ENCODE data around the gene IL20RB. TPM values are rescaled to one million over a fixed set of nuclear protein-coding genes. Genes with fewer than 3 reads are reported as not detected.
"Not testable (repeated sequence)": the region's sequence is repeated elsewhere in the genome, so short reads cannot be mapped to it uniquely, and the experiment has no call there.

Gene IL20RB
- total RNA-seq, 2 donors from 2014 or later: 0.52 TPM; not detected in 1

GRCh38 chr3:136979204-136979603 lies 21.4 kb downstream of the IL20RB start:
- Histone ChIP-seq H3K9me3 (no peaks in the 10 kb centered on the region), H3K27ac (no peak overlapping the region), H3K4me3 (no peak overlapping the region), H3K27me3 (no peaks in the 10 kb centered on the region), H3K36me3 (replicated peaks in 1 of 2; ENCODE audit: insufficient read depth in 1 of 2, low read depth in 2 of 2) (no peaks in the 10 kb centered on the region), H3K4me1 (no peaks in the 10 kb centered on the region)
- ATAC-seq (no peak), DNase-seq (no peak)
- intact Hi-C loops (cut with DNase I): no loop called here
- TF ChIP-seq POLR2A (IDR thresholded peaks at IDR 0.05) (no peak), CTCF (IDR thresholded peaks at IDR 0.05) (no peak)

- WGBS, 2 donors: 55 to 71% methylated on average over 3 of the region's 3 CpGs
- no peak overlapping the region for H3K27ac ChIP-seq
- ATAC-seq: no peak
- H3K9me3 ChIP-seq: no peaks in the 10 kb centered on the region
- TF ChIP-seq POLR2A (IDR thresholded peaks at IDR 0.05): no peak
- no peak for TF ChIP-seq CTCF (IDR thresholded peaks at IDR 0.05)
- no peaks in the 10 kb centered on the region for H3K36me3 ChIP-seq (replicated peaks in 1 of 2; ENCODE audit: insufficient read depth in 1 of 2, low read depth in 2 of 2)
- H3K27me3 ChIP-seq: no peaks in the 10 kb centered on the region
- H3K4me3 ChIP-seq: no peak overlapping the region
- no peak for DNase-seq
- intact Hi-C loops (cut with DNase I): no loop called here
- H3K4me1 ChIP-seq: no peaks in the 10 kb centered on the region
Observed at GRCh38 chr3:136979684-136980083, 21.9 kb downstream of the IL20RB start.

DNA sequence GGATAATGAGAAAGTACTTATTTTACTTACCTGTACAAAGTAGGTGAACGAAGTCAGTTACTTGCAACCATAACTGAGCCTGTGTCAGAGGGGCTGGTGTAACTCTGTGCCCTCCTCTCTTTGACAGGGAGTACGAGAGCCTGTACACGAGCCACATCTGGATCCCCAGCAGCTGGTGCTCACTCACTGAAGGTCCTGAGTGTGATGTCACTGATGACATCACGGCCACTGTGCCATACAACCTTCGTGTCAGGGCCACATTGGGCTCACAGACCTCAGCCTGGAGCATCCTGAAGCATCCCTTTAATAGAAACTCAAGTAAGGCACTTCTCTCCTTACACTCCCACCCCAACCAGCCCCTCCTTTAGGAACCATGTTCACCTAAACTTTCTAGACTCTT lies 24.2 kb downstream of the IL20RB start:
- DNase-seq (no peak), ATAC-seq (no peak)
- intact Hi-C loops (cut with DNase I): no loop called here
- Histone ChIP-seq H3K27me3 (no peaks in the 10 kb centered on the region), H3K4me1 (no peaks in the 10 kb centered on the region), H3K36me3 (replicated peaks in 1 of 2; ENCODE audit: insufficient read depth in 1 of 2, low read depth in 2 of 2) (no peaks in the 10 kb centered on the region), H3K4me3 (no peak overlapping the region), H3K9me3 (no peaks in the 10 kb centered on the region), H3K27ac (no peak overlapping the region)
- no peak for TF ChIP-seq CTCF (IDR thresholded peaks at IDR 0.05)
- TF ChIP-seq POLR2A (IDR thresholded peaks at IDR 0.05): no peak
- WGBS, 2 donors: 78 to 86% methylated on average over 5 of the region's 5 CpGs

GRCh38 chr3:136982520-136983138 lies 24.8 kb downstream of the IL20RB start:
- Histone ChIP-seq H3K27me3 (no peaks in the 10 kb centered on the region), H3K4me1 (no peaks in the 10 kb centered on the region), H3K27ac (no peak overlapping the region), H3K36me3 (replicated peaks in 1 of 2; ENCODE audit: insufficient read depth in 1 of 2, low read depth in 2 of 2) (no peaks in the 10 kb centered on the region), H3K9me3 (no peaks in the 10 kb centered on the region), H3K4me3 (no peak overlapping the region)
- TF ChIP-seq CTCF (IDR thresholded peaks at IDR 0.05) (no peak), POLR2A (IDR thresholded peaks at IDR 0.05) (no peak)
- WGBS, 2 donors: 80 to 90% methylated on average over 4 of the region's 4 CpGs
- DNase-seq (no peak), ATAC-seq (no peak)
- intact Hi-C loops (cut with DNase I): no loop called here

- WGBS, 2 donors: 54 to 68% methylated on average over 3 of the region's 3 CpGs
- TF ChIP-seq CTCF (IDR thresholded peaks at IDR 0.05): no peak
- no peak for TF ChIP-seq POLR2A (IDR thresholded peaks at IDR 0.05)
- ATAC-seq (no peak), DNase-seq (no peak)
- no peak overlapping the region for H3K4me3 ChIP-seq
- H3K27me3 ChIP-seq: no peaks in the 10 kb centered on the region
- H3K36me3 ChIP-seq (replicated peaks in 1 of 2; ENCODE audit: insufficient read depth in 1 of 2, low read depth in 2 of 2): no peaks in the 10 kb centered on the region
- no peak overlapping the region for H3K27ac ChIP-seq
- H3K9me3 ChIP-seq: no peaks in the 10 kb centered on the region
- intact Hi-C loops (cut with DNase I): no loop called here
- H3K4me1 ChIP-seq: no peaks in the 10 kb centered on the region
Observed at GRCh38 chr3:136984837-136985236, 27.1 kb downstream of the IL20RB start.

DNA sequence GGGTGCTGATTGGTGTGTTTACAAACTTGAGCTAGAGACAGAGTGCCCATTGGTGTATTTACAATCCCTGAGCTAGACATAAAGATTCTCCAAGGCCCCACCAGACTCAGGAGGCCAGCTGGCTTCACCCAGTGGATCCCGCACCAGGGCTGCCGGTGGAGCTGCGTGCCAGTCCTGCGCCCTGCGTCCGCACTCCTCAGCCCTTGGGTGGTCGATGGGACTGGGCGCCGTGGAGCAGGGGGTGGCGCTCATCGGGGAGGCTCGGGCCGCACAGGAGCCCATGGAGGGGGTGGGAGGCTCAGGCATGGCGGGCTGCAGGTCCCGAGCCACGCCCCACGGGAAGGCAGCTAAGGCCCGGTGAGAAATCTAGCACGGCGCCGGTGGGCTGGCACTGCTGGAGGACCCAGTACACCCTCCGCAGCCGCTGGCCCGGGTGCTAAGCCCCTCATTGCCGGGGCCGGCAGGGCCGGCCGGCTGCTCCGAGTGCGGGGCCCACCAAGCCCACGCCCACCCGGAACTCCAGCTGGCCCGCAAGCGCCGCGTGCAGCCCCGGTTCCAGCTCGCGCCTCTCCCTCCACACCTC lies 29.7 kb downstream of the IL20RB start:
- H3K4me3 ChIP-seq; ATAC-seq; H3K36me3 ChIP-seq (replicated peaks in 1 of 2; ENCODE audit: insufficient read depth in 1 of 2, low read depth in 2 of 2); DNase-seq; H3K27me3 ChIP-seq; H3K4me1 ChIP-seq; H3K27ac ChIP-seq; H3K9me3 ChIP-seq; intact Hi-C loops (cut with DNase I): not testable (repeated sequence)
- WGBS, 2 donors: 96% methylated on average over 10 of the region's 39 CpGs; no CpG with 5 or more reads in 1 of the 2 donors
